ENCODE results near the gene PLEKHA1.

The PLEKHA1 gene

GRCh38 chr10:122424059-122424458 lies 49.6 kb downstream of the PLEKHA1 start:
- no peak for DNase-seq

GRCh38 chr10:122426829-122427228 lies 52.3 kb downstream of the PLEKHA1 start:
- DNase-seq, result no peak

GRCh38 chr10:122427280-122427679 lies 52.8 kb downstream of the PLEKHA1 start:
- DNase-seq, result no peak

GRCh38 chr10:122435212-122435827 lies 60.8 kb downstream of the PLEKHA1 start:
- no peak for DNase-seq

- no peak for DNase-seq
Measured at GRCh38 chr10:122441961-122442360, 67.5 kb downstream of the PLEKHA1 start.

GRCh38 chr10:122445469-122445868 lies 71.0 kb downstream of the PLEKHA1 start:
- DNase-seq, result no peak

- no peak for DNase-seq
Measured at GRCh38 chr10:122445904-122446303, 71.4 kb downstream of the PLEKHA1 start.

- DNase-seq, result no peak
Measured at GRCh38 chr10:122446668-122447423, 72.3 kb downstream of the PLEKHA1 start.

- no peak for DNase-seq
Measured at GRCh38 chr10:122448600-122448999, 74.1 kb downstream of the PLEKHA1 start.

GRCh38 chr10:122449153-122449552 lies 74.6 kb downstream of the PLEKHA1 start:
- no peak for DNase-seq

GRCh38 chr10:122450353-122450990 lies 76.0 kb downstream of the PLEKHA1 start:
- no peak for DNase-seq

- no peak for DNase-seq
Measured at GRCh38 chr10:122454071-122454470, 79.6 kb downstream of the PLEKHA1 start.

- DNase-seq, result no peak
Measured at GRCh38 chr10:122454603-122455080, 80.1 kb downstream of the PLEKHA1 start, which contains the start of gene ARMS2. Gene ARMS2, plus strand, starts transcription at chr10:122454653. Its CDS starts 75 bp downstream, at chr10:122454728.

GRCh38 chr10:122455376-122456079 lies 81.0 kb downstream of the PLEKHA1 start:
- DNase-seq, result no peak

- no peak for DNase-seq
Measured at GRCh38 chr10:122457934-122458333, 83.4 kb downstream of the PLEKHA1 start.

- DNase-seq, result no peak
Measured at GRCh38 chr10:122458693-122459092, 84.2 kb downstream of the PLEKHA1 start.

- no peak for DNase-seq
Measured at GRCh38 chr10:122459561-122460273, 85.2 kb downstream of the PLEKHA1 start.

- no peak for DNase-seq
Measured at GRCh38 chr10:122460891-122461293, 86.4 kb downstream of the PLEKHA1 start.

GRCh38 chr10:122461367-122461728 lies 86.8 kb downstream of the PLEKHA1 start, which contains the start of gene HTRA1:
Gene HTRA1, plus strand, starts transcription at chr10:122461553. Its CDS starts 100 bp downstream, at chr10:122461653.
- no peak for DNase-seq

- DNase-seq, result no peak
Measured at GRCh38 chr10:122461729-122462532, 87.4 kb downstream of the PLEKHA1 start.

Measured in NCI-H2029 treated with DMSO at 0.1 percent for 48 hours (cell line).